Liver (tissue), 10 donors: ENCODE data around the gene IGSF3. TPM values are rescaled to one million over a fixed set of nuclear protein-coding genes. Genes with fewer than 3 reads are reported as not detected.

Experiments used
- DNase-seq: peaks from one replicate; pipeline ENCODE4 v3.0.0-alpha.2; 2017; ENCODE audit warnings: low spot score
- H3K27ac ChIP-seq, 2 donors: one replicate each; pipeline ENCODE4 v1.7.0; 2013; ENCODE audit warnings: inconsistent platforms in 2 of 2, low read length in 2 of 2, control low read depth in 1 of 2, low read depth in 1 of 2, mild to moderate bottlenecking in 1 of 2
- H3K27me3 ChIP-seq, 4 donors: one replicate each; pipeline versions ENCODE4 v1.6.1 to v1.7.0; 2013; ENCODE audit warnings: low read length in 3 of 4, inconsistent platforms in 1 of 4, mild to moderate bottlenecking in 1 of 4, moderate library complexity in 1 of 4; ENCODE audit not compliant: control insufficient read depth in 4 of 4, insufficient read depth in 4 of 4
- H3K36me3 ChIP-seq, 4 donors: one replicate each; pipeline versions ENCODE4 v1.6.1 to v1.7.0; 2013; ENCODE audit warnings: low read length in 3 of 4, mild to moderate bottlenecking in 3 of 4, low read depth in 1 of 4, moderate library complexity in 1 of 4; ENCODE audit not compliant: control insufficient read depth in 4 of 4, insufficient read depth in 3 of 4
- H3K4me1 ChIP-seq, 4 donors: one replicate each; pipeline versions ENCODE4 v1.6.1 to v1.7.0; 2013; ENCODE audit warnings: low read length in 3 of 4, mild to moderate bottlenecking in 3 of 4, moderate library complexity in 1 of 4; ENCODE audit not compliant: control insufficient read depth in 4 of 4, insufficient read depth in 4 of 4
- H3K4me3 ChIP-seq, 3 donors: one replicate each; pipeline versions ENCODE4 v1.6.1 to v1.7.0; 2013; ENCODE audit warnings: low read length in 3 of 3, control low read depth in 1 of 3, low read depth in 1 of 3, mild to moderate bottlenecking in 1 of 3
- H3K9ac ChIP-seq, 2 donors: one replicate each; pipeline ENCODE4 v1.7.0; 2013; ENCODE audit warnings: low read length in 2 of 2, mild to moderate bottlenecking in 2 of 2, moderate library complexity in 2 of 2, control low read depth in 1 of 2, low read depth in 1 of 2
- H3K9me3 ChIP-seq, 4 donors: one replicate each; pipeline versions ENCODE4 v1.6.1 to v1.7.0; 2013; ENCODE audit warnings: low read length in 3 of 4; ENCODE audit not compliant: control insufficient read depth in 4 of 4
- EGR1 ChIP-seq, 2 donors: IDR thresholded peaks; 2 replicates each; pipeline ENCODE4 v1.6.1; 2016 to 2018; ENCODE audit warnings: antibody characterized with exemption in 2 of 2, low read depth in 2 of 2
- FOXA1 ChIP-seq: IDR thresholded peaks from 2 replicates; pipeline ENCODE4 v1.6.1; 2016; ENCODE audit warnings: antibody characterized with exemption
- GABPA ChIP-seq, 2 donors: IDR thresholded peaks in 1 of 2; conservative IDR thresholded peaks in 1 of 2; 2 replicates each; pipeline ENCODE4 v1.6.1; 2016; ENCODE audit warnings: antibody characterized with exemption in 2 of 2, mild to moderate bottlenecking in 1 of 2, moderate library complexity in 1 of 2
- HNF4G ChIP-seq: IDR thresholded peaks from 2 replicates; pipeline ENCODE4 v1.6.1; 2016; ENCODE audit warnings: antibody characterized with exemption
- NR2F2 ChIP-seq: IDR thresholded peaks from 2 replicates; pipeline ENCODE4 v1.6.1; 2016; ENCODE audit warnings: antibody characterized with exemption
- RXRA ChIP-seq, 2 donors: IDR thresholded peaks; 2 replicates each; pipeline ENCODE4 v1.6.1; 2017 to 2018; ENCODE audit warnings: antibody characterized with exemption in 2 of 2, mild to moderate bottlenecking in 1 of 2
- TAF1 ChIP-seq: conservative IDR thresholded peaks from 2 replicates; pipeline ENCODE4 v1.6.1; 2016; ENCODE audit warnings: antibody characterized with exemption, mild to moderate bottlenecking
- YY1 ChIP-seq: IDR thresholded peaks from 2 replicates; pipeline ENCODE4 v1.6.1; 2016; ENCODE audit warnings: antibody characterized with exemption, mild to moderate bottlenecking
- WGBS: extraction: QIAGEN DNeasy Blood & Tissue Kit; methylation state at CpG from one replicate; pipeline ENCODE4 v1.1.7; 2013; 5-methylcytosine and 5-hydroxymethylcytosine counted together
- polyA plus RNA-seq, 2 donors: library from polyadenylated mRNA; stranded (reverse) in 1 of 2; unstranded in 1 of 2; fragments of 200-250 nt in 1 of 2; fragments of >200 nt in 1 of 2; fragmentation: Nextera tagmentation in 1 of 2; extraction: Ambion mirVana in 1 of 2; gene quantifications; one replicate each; pipeline versions ENCODE4 v1.2.1 to v1.2.3, GENCODE V29; 2013 to 2015
- small RNA-seq: library from RNA; depleted of rRNA; stranded (forward); fragments of <200 nt; gene quantifications from one replicate; pipeline ENCODE3, GENCODE V24; 2014
- total RNA-seq, 2 donors: library from RNA; depleted of rRNA; stranded (reverse); fragments of >200 nt; gene quantifications; one replicate each; pipeline ENCODE4 v1.2.3, GENCODE V29; 2014
- TF ChIP-seq, protein P1 (sequence below): fragments of 150-350 bp; IDR thresholded peaks from 2 replicates; pipeline ENCODE4 v1.5.1; 2017; ENCODE audit warnings: improper control_type of control experiment, low read depth, low read length; ENCODE audit not compliant: missing input control
- TF ChIP-seq, protein P2 (sequence below): IDR thresholded peaks from 2 replicates; pipeline ENCODE4 v1.6.1; 2016; ENCODE audit warnings: antibody characterized with exemption, mild to moderate bottlenecking
- donor health status: healthy.
- donor health status: healthy.
- donor health status: healthy.
- donor health status: healthy.
- donor health status: healthy.

IGSF3 gene
- total and polyA plus RNA-seq, 4 donors, result 0.14 to 5.4 (median 0.68) TPM

DNA sequence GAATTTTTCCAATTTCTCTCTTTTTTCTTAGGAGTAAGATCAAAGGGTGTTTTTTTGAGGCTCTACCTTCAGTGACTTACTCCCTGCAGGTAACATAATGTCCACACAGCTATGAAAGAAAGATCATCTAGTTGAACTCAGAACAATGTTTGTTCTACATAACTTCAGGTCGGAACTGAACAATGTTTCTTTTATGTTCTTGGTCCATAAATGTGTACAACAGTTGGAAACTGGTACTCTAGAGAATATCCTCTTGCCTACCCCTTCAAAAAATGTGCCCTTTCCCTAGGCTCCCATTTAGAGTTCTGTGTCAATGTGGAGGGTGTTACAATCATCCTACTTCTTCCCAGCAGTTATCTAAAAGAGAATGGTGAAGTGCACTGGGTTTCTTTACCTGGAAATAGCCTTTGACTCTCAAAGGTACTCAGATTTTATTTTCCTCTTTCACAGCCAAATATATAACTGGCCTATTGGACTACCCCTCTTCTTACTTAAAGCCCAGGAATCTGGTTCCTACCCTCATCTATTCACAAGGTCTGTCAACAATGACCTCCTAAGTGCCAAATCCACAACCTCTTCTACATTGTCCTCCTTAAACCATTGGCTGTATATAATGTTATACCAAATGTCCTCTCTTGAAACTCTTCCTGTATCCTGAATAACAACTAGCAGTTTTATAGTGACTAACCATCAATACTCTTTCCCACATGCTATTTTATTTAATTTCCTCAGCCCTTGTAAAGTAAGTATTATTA, 139.0 kb downstream of the IGSF3 start (continued):
- TF ChIP-seq, protein P1, sequence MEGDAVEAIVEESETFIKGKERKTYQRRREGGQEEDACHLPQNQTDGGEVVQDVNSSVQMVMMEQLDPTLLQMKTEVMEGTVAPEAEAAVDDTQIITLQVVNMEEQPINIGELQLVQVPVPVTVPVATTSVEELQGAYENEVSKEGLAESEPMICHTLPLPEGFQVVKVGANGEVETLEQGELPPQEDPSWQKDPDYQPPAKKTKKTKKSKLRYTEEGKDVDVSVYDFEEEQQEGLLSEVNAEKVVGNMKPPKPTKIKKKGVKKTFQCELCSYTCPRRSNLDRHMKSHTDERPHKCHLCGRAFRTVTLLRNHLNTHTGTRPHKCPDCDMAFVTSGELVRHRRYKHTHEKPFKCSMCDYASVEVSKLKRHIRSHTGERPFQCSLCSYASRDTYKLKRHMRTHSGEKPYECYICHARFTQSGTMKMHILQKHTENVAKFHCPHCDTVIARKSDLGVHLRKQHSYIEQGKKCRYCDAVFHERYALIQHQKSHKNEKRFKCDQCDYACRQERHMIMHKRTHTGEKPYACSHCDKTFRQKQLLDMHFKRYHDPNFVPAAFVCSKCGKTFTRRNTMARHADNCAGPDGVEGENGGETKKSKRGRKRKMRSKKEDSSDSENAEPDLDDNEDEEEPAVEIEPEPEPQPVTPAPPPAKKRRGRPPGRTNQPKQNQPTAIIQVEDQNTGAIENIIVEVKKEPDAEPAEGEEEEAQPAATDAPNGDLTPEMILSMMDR, result no peak
- TF ChIP-seq, protein P2, sequence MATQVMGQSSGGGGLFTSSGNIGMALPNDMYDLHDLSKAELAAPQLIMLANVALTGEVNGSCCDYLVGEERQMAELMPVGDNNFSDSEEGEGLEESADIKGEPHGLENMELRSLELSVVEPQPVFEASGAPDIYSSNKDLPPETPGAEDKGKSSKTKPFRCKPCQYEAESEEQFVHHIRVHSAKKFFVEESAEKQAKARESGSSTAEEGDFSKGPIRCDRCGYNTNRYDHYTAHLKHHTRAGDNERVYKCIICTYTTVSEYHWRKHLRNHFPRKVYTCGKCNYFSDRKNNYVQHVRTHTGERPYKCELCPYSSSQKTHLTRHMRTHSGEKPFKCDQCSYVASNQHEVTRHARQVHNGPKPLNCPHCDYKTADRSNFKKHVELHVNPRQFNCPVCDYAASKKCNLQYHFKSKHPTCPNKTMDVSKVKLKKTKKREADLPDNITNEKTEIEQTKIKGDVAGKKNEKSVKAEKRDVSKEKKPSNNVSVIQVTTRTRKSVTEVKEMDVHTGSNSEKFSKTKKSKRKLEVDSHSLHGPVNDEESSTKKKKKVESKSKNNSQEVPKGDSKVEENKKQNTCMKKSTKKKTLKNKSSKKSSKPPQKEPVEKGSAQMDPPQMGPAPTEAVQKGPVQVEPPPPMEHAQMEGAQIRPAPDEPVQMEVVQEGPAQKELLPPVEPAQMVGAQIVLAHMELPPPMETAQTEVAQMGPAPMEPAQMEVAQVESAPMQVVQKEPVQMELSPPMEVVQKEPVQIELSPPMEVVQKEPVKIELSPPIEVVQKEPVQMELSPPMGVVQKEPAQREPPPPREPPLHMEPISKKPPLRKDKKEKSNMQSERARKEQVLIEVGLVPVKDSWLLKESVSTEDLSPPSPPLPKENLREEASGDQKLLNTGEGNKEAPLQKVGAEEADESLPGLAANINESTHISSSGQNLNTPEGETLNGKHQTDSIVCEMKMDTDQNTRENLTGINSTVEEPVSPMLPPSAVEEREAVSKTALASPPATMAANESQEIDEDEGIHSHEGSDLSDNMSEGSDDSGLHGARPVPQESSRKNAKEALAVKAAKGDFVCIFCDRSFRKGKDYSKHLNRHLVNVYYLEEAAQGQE, result no peak
- TF ChIP-seq GABPA (IDR thresholded peaks at IDR 0.05 in 1 of 2, conservative IDR thresholded peaks at IDR 0.05 in 1 of 2) (no peak), EGR1 (IDR thresholded peaks at IDR 0.05; ENCODE audit: low read depth in 2 of 2) (no peak), FOXA1 (no peak), TAF1 (no peak)

DNA sequence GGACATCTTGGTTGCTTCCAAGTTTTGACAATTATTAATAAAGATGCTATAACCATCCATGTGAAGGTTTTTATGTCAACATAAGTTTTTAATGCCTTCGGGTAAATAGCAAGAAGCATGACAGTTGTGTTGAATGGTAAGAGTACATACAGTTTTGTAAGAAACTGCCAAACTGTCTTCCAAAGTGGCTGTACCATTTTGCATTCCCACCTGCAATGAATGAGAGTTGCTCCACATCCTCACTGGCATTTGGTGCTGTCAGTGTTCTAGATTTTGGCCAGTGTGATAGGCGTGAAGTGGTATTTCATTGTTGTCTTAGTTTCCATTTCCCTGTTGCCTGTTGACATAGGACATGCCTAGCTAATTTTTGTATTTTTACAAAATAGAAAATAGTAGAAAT, 142.1 kb downstream of the IGSF3 start:
- H3K27ac ChIP-seq, result no peak overlapping the region
- no peaks in the 10 kb centered on the region for H3K4me1 ChIP-seq
- no peaks in the 10 kb centered on the region for H3K36me3 ChIP-seq
- WGBS, result 95% methylated on average over 2 of the region's 2 CpGs
- no peaks in the 10 kb centered on the region for H3K27me3 ChIP-seq
- H3K4me3 ChIP-seq, result no peak overlapping the region
- H3K9ac ChIP-seq, result no peak overlapping the region
- TF ChIP-seq NR2F2, result no peak
- TF ChIP-seq YY1, result no peak
- no peak for TF ChIP-seq HNF4G
- no peak for TF ChIP-seq RXRA (IDR thresholded peaks at IDR 0.05)
- TF ChIP-seq, protein P2, result no peak
- no peak for DNase-seq
- no peaks in the 10 kb centered on the region for H3K9me3 ChIP-seq

Small RNA genes lying within 50 kb of the gene (small RNA-seq; reads per million reads assigned to genes)
- gene MIR320B1, result not detected
- not detected for gene MIR548AC

Other genes with a start within 250 kb of the IGSF3 start
- 10 to 100 TPM; 10.4 to 30.2 TPM for gene CD58, start 96.7 kb downstream of the IGSF3 start, total RNA-seq
- gene CD58, start 96.7 kb downstream of the IGSF3 start, polyA plus RNA-seq, result 10 to 100 TPM in 1 of 2 donors, 1 to 10 TPM in 1; 5.1 to 11.3 TPM
- gene CD2, start 86.7 kb upstream of the IGSF3 start, total RNA-seq, result 1 to 10 TPM in 1 of 2 donors, under 1 TPM in 1; 0.28 to 1.1 TPM
- gene CD2, start 86.7 kb upstream of the IGSF3 start, polyA plus RNA-seq, result 1 to 10 TPM in 1 of 2 donors, under 1 TPM in 1; 0.69 to 1.5 TPM
- gene PTGFRN, start 242.2 kb upstream of the IGSF3 start, total RNA-seq, result 10 to 100 TPM in 1 of 2 donors, 1 to 10 TPM in 1; 6.4 to 12.6 TPM
- gene PTGFRN, start 242.2 kb upstream of the IGSF3 start, polyA plus RNA-seq, result 1 to 10 TPM; 5.4 to 8.0 TPM